ENCODE data around the gene NSUN4.
A peak's percentile ranks its signal among the peaks of the same experiment; 100 is the strongest.

The NSUN4 gene

GRCh38 chr1:46368791-46369190 is 28.2 kb downstream of the NSUN4 start:
- DNase-seq: no peak

- no peak for DNase-seq
Observed at GRCh38 chr1:46369542-46370213, 29.1 kb downstream of the NSUN4 start.

GRCh38 chr1:46370214-46370633 is 29.6 kb downstream of the NSUN4 start:
- no peak for DNase-seq

- DNase-seq: no peak
Observed at GRCh38 chr1:46372431-46372830, 31.8 kb downstream of the NSUN4 start.

GRCh38 chr1:46379996-46380395 is 39.4 kb downstream of the NSUN4 start:
- DNase-seq: no peak

GRCh38 chr1:46380508-46380907 is 39.9 kb downstream of the NSUN4 start:
- no peak for DNase-seq

- DNase-seq: no peak
Observed at GRCh38 chr1:46393510-46393909, 52.9 kb downstream of the NSUN4 start.

- peak; percentile 46 for DNase-seq
Observed at GRCh38 chr1:46394108-46394871, 53.7 kb downstream of the NSUN4 start, which contains the start of gene FAAH. FAAH (plus strand) TSS chr1:46394317; CDS start chr1:46394349, 32 bp downstream.

GRCh38 chr1:46394872-46395465 is 54.4 kb downstream of the NSUN4 start:
- DNase-seq: no peak

- no peak for DNase-seq
Observed at GRCh38 chr1:46396441-46397398, 56.1 kb downstream of the NSUN4 start.

- no peak for DNase-seq
Observed at GRCh38 chr1:46399307-46399706, 58.7 kb downstream of the NSUN4 start.

- DNase-seq: no peak
Observed at GRCh38 chr1:46400421-46400820, 59.8 kb downstream of the NSUN4 start.

GRCh38 chr1:46401154-46401913 is 60.7 kb downstream of the NSUN4 start:
- no peak for DNase-seq

- DNase-seq: no peak
Observed at GRCh38 chr1:46401964-46402626, 61.5 kb downstream of the NSUN4 start.

- DNase-seq: no peak
Observed at GRCh38 chr1:46403916-46404315, 63.3 kb downstream of the NSUN4 start.

GRCh38 chr1:46404482-46405196 is 64.0 kb downstream of the NSUN4 start:
- no peak for DNase-seq

GRCh38 chr1:46405197-46405555 is 64.6 kb downstream of the NSUN4 start:
- no peak for DNase-seq

GRCh38 chr1:46405724-46406123 is 65.1 kb downstream of the NSUN4 start:
- DNase-seq: no peak

- no peak for DNase-seq
Observed at GRCh38 chr1:46406881-46407608, 66.4 kb downstream of the NSUN4 start.

GRCh38 chr1:46407636-46408035 is 67.0 kb downstream of the NSUN4 start:
- DNase-seq: no peak

Measured in CD4-positive, alpha-beta T cell treated with Interleukin-6 for 4 hours (primary cell).